Esophagus muscularis mucosa (tissue), 4 donors: ENCODE data around the gene CYP17A1.
"Not testable (repeated sequence)": the region's sequence is repeated elsewhere in the genome, so short reads cannot be mapped to it uniquely, and the experiment has no call there.

Source experiments
- EP300 ChIP-seq: sonication (generic); formaldehyde crosslinking; IDR thresholded peaks from one replicate; pipeline ENCODE4 v1.6.1; 2017; ENCODE audit warnings: antibody characterized with exemption
- POLR2A ChIP-seq: fragments of 450-650 bp; IDR thresholded peaks from one replicate; pipeline ENCODE4 v1.6.1; 2017; ENCODE audit warnings: antibody characterized with exemption, moderate library complexity, mild to moderate bottlenecking, low read depth
- POLR2AphosphoS5 ChIP-seq, 2 donors: sonication (generic); formaldehyde crosslinking; IDR thresholded peaks; one replicate each; pipeline ENCODE4 v1.6.1; 2017; ENCODE audit warnings: antibody characterized with exemption in 2 of 2
- TF ChIP-seq, protein P1 (sequence below), 3 experiments: fragments of 200-600 bp in 2 of 3; fragments of 450-650 bp in 1 of 3; sonication (generic) in 2 of 3; IDR thresholded peaks; one replicate each; pipeline ENCODE4 v1.5.1; 2017 to 2019; ENCODE audit warnings: antibody characterized with exemption in 3 of 3, mild to moderate bottlenecking in 2 of 3, moderate library complexity in 1 of 3

DNA sequence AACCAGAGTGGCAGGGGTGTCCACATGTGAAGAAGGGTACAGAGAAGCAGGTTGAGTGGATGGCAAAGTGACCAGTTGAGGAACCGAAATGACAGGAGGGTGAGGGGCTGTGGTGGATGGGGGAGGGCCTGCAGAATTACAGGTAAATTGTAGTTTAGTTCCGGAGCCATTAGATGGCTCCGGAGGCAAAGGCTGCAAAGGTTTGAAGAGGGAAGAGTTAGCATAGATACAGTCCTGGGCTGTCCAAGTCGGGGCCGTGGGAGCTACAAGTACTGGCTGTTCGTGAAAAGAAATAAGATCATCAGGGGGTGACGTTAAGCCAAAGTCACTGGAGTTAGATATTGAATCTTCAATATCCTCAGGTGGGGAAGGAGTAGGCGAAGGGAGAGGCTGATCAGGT, 5.9 kb upstream of the CYP17A1 start:
- TF ChIP-seq, protein P1, sequence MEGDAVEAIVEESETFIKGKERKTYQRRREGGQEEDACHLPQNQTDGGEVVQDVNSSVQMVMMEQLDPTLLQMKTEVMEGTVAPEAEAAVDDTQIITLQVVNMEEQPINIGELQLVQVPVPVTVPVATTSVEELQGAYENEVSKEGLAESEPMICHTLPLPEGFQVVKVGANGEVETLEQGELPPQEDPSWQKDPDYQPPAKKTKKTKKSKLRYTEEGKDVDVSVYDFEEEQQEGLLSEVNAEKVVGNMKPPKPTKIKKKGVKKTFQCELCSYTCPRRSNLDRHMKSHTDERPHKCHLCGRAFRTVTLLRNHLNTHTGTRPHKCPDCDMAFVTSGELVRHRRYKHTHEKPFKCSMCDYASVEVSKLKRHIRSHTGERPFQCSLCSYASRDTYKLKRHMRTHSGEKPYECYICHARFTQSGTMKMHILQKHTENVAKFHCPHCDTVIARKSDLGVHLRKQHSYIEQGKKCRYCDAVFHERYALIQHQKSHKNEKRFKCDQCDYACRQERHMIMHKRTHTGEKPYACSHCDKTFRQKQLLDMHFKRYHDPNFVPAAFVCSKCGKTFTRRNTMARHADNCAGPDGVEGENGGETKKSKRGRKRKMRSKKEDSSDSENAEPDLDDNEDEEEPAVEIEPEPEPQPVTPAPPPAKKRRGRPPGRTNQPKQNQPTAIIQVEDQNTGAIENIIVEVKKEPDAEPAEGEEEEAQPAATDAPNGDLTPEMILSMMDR (IDR thresholded peaks at IDR 0.05), result not testable (repeated sequence)
- not testable (repeated sequence) for TF ChIP-seq EP300; POLR2A; POLR2AphosphoS5 (IDR thresholded peaks at IDR 0.05)
